SK-N-MC (cell line): ENCODE results near the gene ATAD3A.

ENCODE experiments used
- EZH2 ChIP-seq: fragments of 200-600 bp; sonication (generic); IDR thresholded peaks from one replicate; pipeline ENCODE4 v1.6.1; 2017; ENCODE audit warnings: antibody characterized with exemption
- FOXP2 ChIP-seq: optimal IDR thresholded peaks from 2 replicates; pipeline ENCODE3; 2011; ENCODE audit warnings: mild to moderate bottlenecking, moderate library complexity; ENCODE audit not compliant: insufficient read depth; ENCODE audit errors: extremely low read length, control extremely low read depth
- POLR2AphosphoS5 ChIP-seq: IDR thresholded peaks from 2 replicates; pipeline ENCODE4 v1.6.1; 2012; ENCODE audit warnings: mild to moderate bottlenecking, low read depth, low read length, borderline replicate concordance

- TF ChIP-seq POLR2AphosphoS5 (no peak), EZH2 (no peak), FOXP2 (no peak)
Measured at GRCh38 chr1:1487701-1488100, 24.3 kb upstream of the ATAD3A start.
